GM23338 (cell line): ENCODE data around the gene IGF1R. TPM values are rescaled to one million over a fixed set of nuclear protein-coding genes. Genes with fewer than 3 reads are reported as not detected.
A peak's percentile ranks its signal among the peaks of the same experiment; 100 is the strongest.

Source experiments
- ATAC-seq: fragments of 200-7000 bp; cut with Tn5 transposase; 3 replicates; pipeline ENCODE4 v1.9.1; 2020
- DNase-seq: peaks from one replicate; pipeline ENCODE4 v3.0.0-alpha.2; 2015; ENCODE audit warnings: low spot score
- H2AFZ ChIP-seq: fragments of 200-600 bp; sonication (generic); 2 replicates; pipeline ENCODE4 v1.8.0; 2016; ENCODE audit warnings: antibody characterized with exemption, mild to moderate bottlenecking, moderate library complexity
- H3F3A ChIP-seq: fragments of 200-600 bp; sonication (generic); replicated peaks from 2 replicates; pipeline ENCODE4 v1.8.0; 2017; ENCODE audit warnings: antibody characterized with exemption, mixed run types, low read depth
- H3K27ac ChIP-seq: fragments of 200-600 bp; sonication (generic); 2 replicates; pipeline ENCODE4 v1.6.1; 2016; ENCODE audit warnings: low read depth
- H3K27me3 ChIP-seq: fragments of 200-600 bp; sonication (generic); 2 replicates; pipeline ENCODE4 v1.8.0; 2016; ENCODE audit warnings: mild to moderate bottlenecking, mixed run types, moderate library complexity; ENCODE audit not compliant: insufficient read depth
- H3K36me3 ChIP-seq: fragments of 200-600 bp; sonication (generic); 2 replicates; pipeline ENCODE4 v1.8.0; 2016; ENCODE audit warnings: mild to moderate bottlenecking; ENCODE audit not compliant: insufficient read depth
- H3K4me1 ChIP-seq: fragments of 200-600 bp; sonication (generic); 2 replicates; pipeline ENCODE4 v1.8.0; 2016; ENCODE audit warnings: mild to moderate bottlenecking, moderate library complexity; ENCODE audit not compliant: insufficient read depth
- H3K4me2 ChIP-seq: fragments of 200-600 bp; sonication (generic); 2 replicates; pipeline ENCODE4 v1.7.1; 2017; ENCODE audit warnings: mixed run types
- H3K4me3 ChIP-seq: fragments of 200-600 bp; sonication (generic); 2 replicates; pipeline ENCODE4 v1.6.1; 2016; ENCODE audit warnings: mixed run types
- H3K79me2 ChIP-seq: fragments of 200-600 bp; sonication (generic); replicated peaks from 2 replicates; pipeline ENCODE4 v1.8.0; 2017; ENCODE audit warnings: mild to moderate bottlenecking; ENCODE audit not compliant: insufficient read depth
- H3K9me2 ChIP-seq: fragments of 200-600 bp; sonication (generic); 2 replicates; pipeline ENCODE4 v1.8.0; 2017; ENCODE audit not compliant: insufficient read depth
- H4K20me1 ChIP-seq: fragments of 200-600 bp; sonication (generic); replicated peaks from 2 replicates; pipeline ENCODE4 v1.8.0; 2017; ENCODE audit warnings: mild to moderate bottlenecking; ENCODE audit not compliant: insufficient read depth
- H3K27ac Mint-ChIP-seq: 2 replicates; pipeline ENCODE4 v1.8.0; 2020; ENCODE audit warnings: inconsistent platforms, mild to moderate bottlenecking, moderate library complexity, mixed read lengths
- H3K27me3 Mint-ChIP-seq: 3 replicates; pipeline ENCODE4 v1.8.0; 2022; ENCODE audit warnings: low read depth, mild to moderate bottlenecking, moderate library complexity, mixed read lengths, inconsistent platforms; ENCODE audit not compliant: insufficient read depth, poor library complexity
- H3K36me3 Mint-ChIP-seq: 3 replicates; pipeline ENCODE4 v1.8.0; 2021; ENCODE audit warnings: low read depth, mild to moderate bottlenecking, inconsistent platforms, moderate library complexity, mixed read lengths
- H3K4me1 Mint-ChIP-seq: 3 replicates; pipeline ENCODE4 v1.8.0; 2020; ENCODE audit warnings: mild to moderate bottlenecking, inconsistent platforms, mixed read lengths
- H3K4me3 Mint-ChIP-seq: 3 replicates; pipeline ENCODE4 v1.8.0; 2021; ENCODE audit warnings: moderate library complexity, mild to moderate bottlenecking, inconsistent platforms, mixed read lengths
- H3K9me3 Mint-ChIP-seq: 3 replicates; pipeline ENCODE4 v1.8.0; 2020; ENCODE audit warnings: moderate library complexity, mild to moderate bottlenecking, inconsistent platforms, mixed read lengths
- CREB1 ChIP-seq: fragments of 250-450 bp; sonication (Bioruptor Pico); IDR thresholded peaks from 2 replicates; pipeline ENCODE4 v1.5.0; 2020; ENCODE audit warnings: low read depth, mild to moderate bottlenecking, moderate library complexity
- CTCF ChIP-seq, 2 experiments: fragments of 200-600 bp in 1 of 2; sonication (generic) in 1 of 2; conservative IDR thresholded peaks; 2 replicates each; pipeline versions ENCODE4 v1.5.1 to v1.6.1; 2016 to 2017; ENCODE audit warnings: antibody characterized with exemption in 2 of 2, low read depth in 2 of 2, mild to moderate bottlenecking in 2 of 2, moderate library complexity in 1 of 2
- ETS1 ChIP-seq: IDR thresholded peaks from 2 replicates; pipeline ENCODE4 v1.6.1; 2016; ENCODE audit warnings: antibody characterized with exemption
- EZH2 ChIP-seq: fragments of 200-600 bp; sonication (generic); IDR thresholded peaks from one replicate; pipeline ENCODE4 v1.8.0; 2017; ENCODE audit warnings: antibody characterized with exemption, mild to moderate bottlenecking, low read depth; ENCODE audit not compliant: unreplicated experiment
- EZH2phosphoT487 ChIP-seq: fragments of 200-600 bp; sonication (generic); IDR thresholded peaks from one replicate; pipeline ENCODE4 v1.8.1; 2018; ENCODE audit warnings: antibody characterized with exemption; ENCODE audit not compliant: unreplicated experiment
- JUNB ChIP-seq: IDR thresholded peaks from one replicate; pipeline ENCODE4 v1.6.1; 2016; ENCODE audit warnings: antibody characterized with exemption; ENCODE audit not compliant: unreplicated experiment
- NANOG ChIP-seq: IDR thresholded peaks from 2 replicates; pipeline ENCODE4 v1.6.1; 2016; ENCODE audit warnings: antibody characterized with exemption, borderline replicate concordance
- POLR2AphosphoS5 ChIP-seq: IDR thresholded peaks from 2 replicates; pipeline ENCODE4 v1.6.1; 2016; ENCODE audit warnings: antibody characterized with exemption, low read depth
- REST ChIP-seq: IDR thresholded peaks from one replicate; pipeline ENCODE4 v1.6.1; 2018; ENCODE audit warnings: antibody characterized with exemption; ENCODE audit not compliant: unreplicated experiment
- STAT1 ChIP-seq: IDR thresholded peaks from one replicate; pipeline ENCODE4 v1.6.1; 2016; ENCODE audit warnings: antibody characterized with exemption; ENCODE audit not compliant: unreplicated experiment
- ZNF114 ChIP-seq: fragments of 250-450 bp; sonication (Bioruptor Pico); IDR thresholded peaks from 2 replicates; pipeline ENCODE4 v1.5.0; 2020; ENCODE audit warnings: mild to moderate bottlenecking, moderate library complexity
- ZNF331 ChIP-seq: fragments of 250-450 bp; sonication (Bioruptor Pico); IDR thresholded peaks from 2 replicates; pipeline ENCODE4 v1.5.0; 2020; ENCODE audit warnings: low read depth, mild to moderate bottlenecking, moderate library complexity
- ZNF462 ChIP-seq: fragments of 250-450 bp; sonication (Bioruptor Pico); IDR thresholded peaks from 2 replicates; pipeline ENCODE4 v1.5.0; 2020; ENCODE audit warnings: mild to moderate bottlenecking, moderate library complexity
- polyA plus RNA-seq: library from polyadenylated mRNA; unstranded; fragments of >200 nt; fragmentation: Nextera tagmentation; extraction: Ambion mirVana; gene quantifications from 2 replicates; pipeline ENCODE4 v1.2.1, GENCODE V29; 2016
- total RNA-seq: library from RNA; depleted of rRNA; stranded (reverse); fragments of >200 nt; shearing (Covaris generic); gene quantifications from 2 replicates; pipeline ENCODE4 v1.2.3, GENCODE V29; 2014

IGF1R gene
- total and polyA plus RNA-seq, 2 experiments from 2014 or later = 20.4 to 92.2 TPM

GRCh38 chr15:98667521-98668179, 19.3 kb downstream of the IGF1R start:
- no peak overlapping the region; the same call in 2 of the 3 replicates for H3K4me3 Mint-ChIP-seq
- H2AFZ ChIP-seq = no peak overlapping the region
- peak overlapping the region; percentile 98 for H3K27ac ChIP-seq
- no peaks in the 10 kb centered on the region for H3K27me3 ChIP-seq
- H3K4me2 ChIP-seq = peak overlapping the region; percentile 55; the same call in 1 of the 2 replicates
- no peak overlapping the region for H3K4me3 ChIP-seq
- no peaks in the 10 kb centered on the region for H3K9me2 ChIP-seq
- H3K27me3 Mint-ChIP-seq = peaks cover 14% of the 10 kb centered on the region
- no peak for TF ChIP-seq ZNF114 (CRISPR knock-in tag)
- TF ChIP-seq POLR2AphosphoS5 = no peak
- no peak for TF ChIP-seq NANOG
- TF ChIP-seq ETS1 = no peak
- TF ChIP-seq EZH2phosphoT487 = no peak
- TF ChIP-seq CTCF (conservative IDR thresholded peaks at IDR 0.05; ENCODE audit: low read depth in 2 of 2) = no peak
- TF ChIP-seq REST = no peak
- TF ChIP-seq STAT1 = no peak
- TF ChIP-seq CREB1 (CRISPR knock-in tag) = no peak
- TF ChIP-seq ZNF462 = no peak
- no peak for TF ChIP-seq EZH2
- no peak for TF ChIP-seq JUNB
- TF ChIP-seq ZNF331 (CRISPR knock-in tag) = no peak
- H3F3A ChIP-seq = peaks cover 10% of the 10 kb centered on the region; the same call in 1 of the 2 replicates
- peaks cover 89% of the 10 kb centered on the region for H3K79me2 ChIP-seq
- peak overlapping the region; percentile 49; the same call in 1 of the 2 replicates for H3K27ac Mint-ChIP-seq
- H3K4me1 Mint-ChIP-seq = peaks cover 90% of the 10 kb centered on the region
- no peaks in the 10 kb centered on the region for H3K36me3 ChIP-seq
- no peaks in the 10 kb centered on the region; the same call in 1 of the 3 replicates for H3K36me3 Mint-ChIP-seq
- H3K9me3 Mint-ChIP-seq = no peaks in the 10 kb centered on the region
- H3K4me1 ChIP-seq = peaks cover 84% of the 10 kb centered on the region
- ATAC-seq = peak; percentile 13
- DNase-seq = peak; percentile 59
- H4K20me1 ChIP-seq = peaks cover 24% of the 10 kb centered on the region
